ENCODE results near the gene OR51L1.

Gene OR51L1

GRCh38 chr11:5046754-5047330 lies 52.2 kb downstream of the OR51L1 start:
- no peak for DNase-seq (ENCODE audit: low read depth in 3 of 3)

Data from stimulated activated CD4-positive, alpha-beta T cell treated with anti-CD3 and anti-CD28 coated beads, TNF-alpha, amount 100 ng/mL, for 48 hours (primary cell).